NCI-H146 treated with DMSO at 0.1 percent for 48 hours (cell line): ENCODE results near the gene BACH2.
"Not testable (repeated sequence)": the region's sequence is repeated elsewhere in the genome, so short reads cannot be mapped to it uniquely, and the experiment has no call there.

ENCODE experiments used
- DNase-seq: peaks from one replicate; lab custom pipeline; 2025; ENCODE audit not compliant: unreplicated experiment; lab: John Stamatoyannopoulos, UW

The BACH2 gene

DNA sequence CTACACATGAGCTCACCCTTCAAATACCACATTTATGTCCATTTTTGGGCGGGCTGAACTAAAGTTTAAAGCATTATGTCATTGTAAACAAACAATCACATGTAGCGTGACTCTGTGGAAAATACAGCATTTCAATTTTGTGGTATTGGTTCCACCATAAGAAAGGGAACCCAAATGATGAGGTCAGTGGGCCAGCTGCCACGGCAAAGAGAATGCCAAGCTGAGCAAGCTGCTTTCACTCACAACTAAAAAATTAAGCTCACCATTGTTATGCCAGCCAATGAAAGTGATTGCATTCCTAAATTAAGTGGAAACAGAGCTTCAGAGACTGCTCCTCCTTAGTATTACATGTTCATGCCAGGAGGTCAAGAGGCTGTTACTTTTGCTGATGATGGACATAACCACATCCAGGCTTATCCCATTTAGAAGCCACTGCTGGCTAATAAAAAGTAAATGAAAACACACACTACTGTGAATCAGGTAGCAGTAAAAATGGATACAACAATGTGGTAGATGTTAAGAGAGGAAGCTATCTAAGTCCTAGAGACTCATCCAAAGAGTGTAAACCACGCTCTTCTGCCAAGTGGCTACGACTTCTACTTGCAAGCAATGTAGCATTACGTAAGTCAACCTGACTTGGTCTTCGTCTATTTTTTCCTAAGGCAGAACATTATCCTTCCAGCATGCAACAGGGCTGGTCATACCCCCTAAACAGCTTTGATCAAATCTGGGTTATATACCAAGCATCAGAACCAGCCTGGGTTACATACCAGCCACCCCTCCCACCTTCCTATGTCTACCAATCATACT is 164.8 kb downstream of the BACH2 start:
- DNase-seq, result no peak

- no peak for DNase-seq
Observed at GRCh38 chr6:90131125-90131524, 165.5 kb downstream of the BACH2 start.

- DNase-seq, result not testable (repeated sequence)
Observed at GRCh38 chr6:90128687-90129086, 168.0 kb downstream of the BACH2 start.

- no peak for DNase-seq
Observed at GRCh38 chr6:90127595-90127994, 169.0 kb downstream of the BACH2 start.

GRCh38 chr6:90126839-90127238 is 169.8 kb downstream of the BACH2 start:
- no peak for DNase-seq

- DNase-seq, result no peak
Observed at GRCh38 chr6:90126181-90126580, 170.5 kb downstream of the BACH2 start.

DNA sequence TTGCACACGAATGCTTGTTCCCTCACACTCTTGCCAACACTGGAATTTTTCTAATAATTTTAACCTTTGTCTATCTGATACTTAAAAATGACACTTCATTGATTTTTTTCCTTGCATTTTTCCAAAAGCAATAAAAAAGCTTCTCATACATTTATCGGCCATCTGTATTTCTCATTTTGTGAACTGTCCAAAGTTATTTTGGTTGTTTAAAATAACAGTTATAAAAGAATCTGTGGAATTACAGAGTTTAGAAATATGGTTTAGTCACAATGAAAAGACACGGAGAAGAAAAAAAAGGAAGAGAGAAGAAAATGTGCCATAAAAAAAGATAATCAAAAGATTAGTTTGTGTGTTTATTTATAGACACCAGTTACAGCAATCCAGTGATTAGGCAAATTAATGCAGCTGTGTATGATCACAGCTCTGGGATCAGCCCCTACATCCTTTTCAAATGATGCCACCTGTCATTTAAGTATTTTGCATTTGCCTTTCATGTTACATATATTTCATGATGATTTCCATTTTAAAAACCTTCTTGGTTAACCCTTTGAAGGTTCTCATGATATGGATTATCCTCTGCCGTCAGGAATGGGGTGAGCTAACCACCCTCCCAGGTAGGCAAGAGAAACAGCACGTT is 171.7 kb downstream of the BACH2 start:
- no peak for DNase-seq

- DNase-seq, result no peak
Observed at GRCh38 chr6:90123831-90124230, 172.8 kb downstream of the BACH2 start.

DNA sequence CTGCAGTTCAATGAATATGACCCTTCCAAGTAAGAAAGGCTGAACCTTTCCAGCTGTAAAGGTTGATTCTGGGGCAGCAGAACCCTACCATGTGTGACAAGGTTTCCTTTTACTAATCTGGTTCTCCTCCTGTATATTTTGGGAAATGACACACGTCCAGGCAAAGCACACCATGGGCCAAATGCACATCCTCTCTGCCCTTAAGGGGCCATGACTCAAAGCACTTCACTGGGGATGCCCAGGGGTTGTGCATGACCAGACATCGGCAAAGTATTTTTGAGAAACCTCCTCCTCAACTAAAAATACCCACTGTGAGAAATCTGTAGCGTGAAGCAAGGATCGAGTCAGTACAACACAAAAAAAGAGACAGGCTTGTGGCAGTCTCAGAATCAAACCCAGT is 174.7 kb downstream of the BACH2 start:
- no peak for DNase-seq

DNA sequence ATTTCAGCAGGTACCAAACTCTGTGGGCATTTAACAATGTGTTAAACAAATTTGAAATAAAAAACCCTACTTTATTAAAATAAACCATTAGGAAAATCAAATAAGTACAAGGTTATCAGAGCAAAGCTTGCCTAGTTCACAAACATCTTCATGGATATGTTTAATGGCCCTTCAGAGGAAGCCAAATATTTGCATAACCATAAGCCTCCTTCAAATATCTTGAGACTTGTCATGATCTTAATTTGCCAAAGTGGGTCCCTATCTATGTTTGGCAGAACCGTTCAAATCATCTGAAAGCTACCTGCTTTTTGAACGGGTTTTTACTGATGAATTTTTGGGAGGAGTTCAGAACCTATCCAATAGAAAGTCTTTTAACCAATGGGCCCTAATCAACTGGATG is 176.3 kb downstream of the BACH2 start:
- no peak for DNase-seq

DNA sequence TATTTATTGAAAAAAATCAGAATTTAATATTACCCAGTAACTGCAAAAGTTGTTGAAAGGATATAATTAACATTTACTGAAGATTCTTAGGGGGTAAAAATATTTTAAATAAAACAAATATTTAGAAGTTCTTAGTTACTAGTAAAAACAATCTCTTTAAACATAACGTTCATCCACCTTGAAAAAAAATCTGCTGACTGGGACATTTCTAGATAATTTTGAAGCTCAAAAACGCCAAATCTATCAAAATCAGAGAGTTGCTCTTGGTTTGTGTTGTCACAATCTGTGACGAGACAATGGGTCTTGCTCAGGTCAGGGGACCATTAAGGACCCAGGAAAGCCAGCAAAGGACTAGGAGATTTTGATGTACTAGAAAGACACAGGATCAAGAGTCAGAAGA is 177.0 kb downstream of the BACH2 start:
- DNase-seq, result no peak

- DNase-seq, result no peak
Observed at GRCh38 chr6:90118581-90118980, 178.1 kb downstream of the BACH2 start.

- DNase-seq, result no peak
Observed at GRCh38 chr6:90118069-90118468, 178.6 kb downstream of the BACH2 start.

GRCh38 chr6:90116126-90116525 is 180.5 kb downstream of the BACH2 start:
- DNase-seq, result not testable (repeated sequence)

DNA sequence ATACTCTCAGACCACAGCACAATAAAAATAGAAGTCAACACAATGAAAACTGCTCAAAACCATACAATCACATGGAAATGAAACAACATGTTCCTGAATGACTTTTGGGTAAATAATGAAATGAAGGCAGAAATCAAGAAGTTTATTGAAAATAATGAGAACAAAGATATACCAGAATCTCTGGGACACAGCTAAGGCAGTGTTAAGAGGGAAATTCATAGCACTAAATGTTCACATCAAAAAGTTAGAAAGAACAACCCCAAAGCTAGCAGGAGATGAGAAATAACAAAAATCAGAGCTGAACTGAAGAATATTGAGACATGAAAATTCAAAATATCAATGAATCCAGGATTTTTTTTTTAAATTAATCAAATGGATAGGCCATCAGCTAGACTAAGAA is 183.3 kb downstream of the BACH2 start:
- no peak for DNase-seq

GRCh38 chr6:90111387-90111786 is 185.3 kb downstream of the BACH2 start:
- no peak for DNase-seq

DNA sequence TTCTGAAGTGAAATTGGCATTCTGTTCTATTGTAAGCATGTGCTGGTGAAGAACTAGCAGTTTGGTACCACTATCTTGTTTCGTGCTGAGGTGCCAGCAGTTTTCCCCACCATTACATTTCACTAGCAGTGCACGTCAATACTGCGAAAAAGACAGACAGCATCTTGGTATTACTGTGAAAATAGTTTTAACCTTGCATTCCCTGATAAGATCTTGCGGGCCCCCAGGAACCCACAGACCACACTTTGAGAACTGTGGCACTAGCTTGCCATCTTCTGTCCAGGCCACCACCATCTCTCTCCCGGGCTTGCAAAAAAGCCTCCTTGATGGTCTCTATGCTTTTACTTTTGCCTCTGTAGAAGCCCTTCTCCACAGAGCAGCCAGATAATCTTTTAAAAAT is 185.7 kb downstream of the BACH2 start:
- DNase-seq, result no peak

DNA sequence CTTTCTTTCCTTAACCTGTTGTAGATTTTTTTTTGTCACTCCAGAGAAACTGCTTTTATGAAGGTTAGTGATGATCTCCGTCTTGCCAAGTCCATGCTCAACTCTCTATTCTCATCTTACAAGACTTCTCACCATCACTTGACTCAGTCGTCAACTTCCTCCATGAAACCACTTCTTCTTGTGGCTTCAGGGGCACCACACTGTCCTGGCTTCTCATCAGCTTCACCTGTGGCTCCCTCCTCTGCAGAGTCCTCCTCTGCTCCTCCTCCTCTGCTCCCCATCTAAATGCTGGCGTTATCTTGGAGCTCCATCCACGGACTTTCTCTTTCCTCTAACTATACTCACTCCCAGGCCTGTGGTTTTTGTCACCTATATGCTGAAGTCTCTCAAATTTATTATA is 187.5 kb downstream of the BACH2 start:
- DNase-seq, result no peak

DNA sequence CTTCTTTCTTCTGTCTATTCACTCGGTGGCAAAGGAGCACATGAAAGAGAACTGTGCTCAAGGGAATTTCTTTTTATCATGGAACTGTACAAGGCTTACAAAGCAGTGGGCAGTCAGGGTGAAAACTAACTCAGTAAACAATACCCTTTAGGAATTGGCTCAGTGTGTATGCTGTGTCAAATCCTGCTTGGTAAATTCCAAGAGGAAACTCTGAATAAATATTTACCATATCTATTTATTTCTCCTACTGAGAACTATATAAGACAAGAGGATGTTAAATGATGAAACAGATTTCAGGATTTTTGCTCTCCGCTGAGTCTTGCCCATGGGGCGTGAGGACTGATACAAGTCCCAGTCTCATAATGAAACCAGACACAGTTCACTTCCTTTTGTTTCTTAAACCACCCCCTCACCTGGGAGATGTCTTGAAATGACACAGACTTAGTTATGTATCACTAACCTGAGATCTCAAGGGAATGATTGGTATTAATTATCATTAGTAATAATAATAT is 188.8 kb downstream of the BACH2 start:
- DNase-seq, result no peak

- DNase-seq, result no peak
Observed at GRCh38 chr6:90107371-90107770, 189.3 kb downstream of the BACH2 start.

- DNase-seq, result no peak
Observed at GRCh38 chr6:90106449-90106848, 190.2 kb downstream of the BACH2 start.

DNA sequence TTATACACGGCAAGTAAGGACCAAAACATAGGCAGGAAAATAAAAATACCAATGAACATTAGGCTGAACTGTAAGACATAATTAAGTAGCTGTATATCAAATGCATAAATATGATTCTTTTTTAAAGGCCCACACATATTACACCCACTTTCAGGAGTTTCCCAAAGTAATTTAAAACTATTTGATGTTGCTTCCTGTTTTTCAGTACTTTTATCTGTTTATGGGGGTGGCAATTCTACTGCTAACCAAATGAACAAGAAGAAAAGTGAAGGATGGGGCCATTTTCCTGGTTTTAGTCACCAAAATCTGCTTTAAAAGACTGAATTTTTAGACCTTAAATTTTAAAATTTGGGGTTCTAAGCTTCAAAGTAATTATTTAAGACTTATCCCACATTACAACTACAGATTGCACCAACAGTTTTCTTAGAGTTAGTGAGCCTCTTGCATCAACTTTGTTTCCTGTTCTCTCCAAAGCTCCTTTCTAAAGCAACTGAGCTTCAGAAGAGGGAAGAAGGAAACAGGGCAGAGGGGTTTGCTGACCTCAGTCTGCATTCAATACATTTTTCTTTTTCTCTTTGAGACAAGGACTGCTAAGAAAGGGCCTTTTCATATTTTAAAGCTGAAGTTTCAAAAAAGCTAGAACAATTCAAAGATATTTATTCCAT is 191.0 kb downstream of the BACH2 start:
- DNase-seq, result no peak
